NB4 (cell line): Measurements from ENCODE around the gene ATP13A2.

Experiments used
- CTCF ChIP-seq: IDR thresholded peaks from one replicate; pipeline ENCODE4 v1.5.1; 2012; ENCODE audit warnings: low read depth, low read length
- MAX ChIP-seq: IDR thresholded peaks from 2 replicates; pipeline ENCODE4 v1.6.1; 2011; ENCODE audit warnings: low read depth, low read length
- MYC ChIP-seq: IDR thresholded peaks from 2 replicates; pipeline ENCODE4 v1.6.1; 2011; ENCODE audit warnings: low read depth, low read length
- POLR2A ChIP-seq: IDR thresholded peaks from 2 replicates; pipeline ENCODE4 v1.6.1; 2011; ENCODE audit warnings: mild to moderate bottlenecking; ENCODE audit not compliant: insufficient read length; ENCODE audit errors: extremely low read depth

DNA sequence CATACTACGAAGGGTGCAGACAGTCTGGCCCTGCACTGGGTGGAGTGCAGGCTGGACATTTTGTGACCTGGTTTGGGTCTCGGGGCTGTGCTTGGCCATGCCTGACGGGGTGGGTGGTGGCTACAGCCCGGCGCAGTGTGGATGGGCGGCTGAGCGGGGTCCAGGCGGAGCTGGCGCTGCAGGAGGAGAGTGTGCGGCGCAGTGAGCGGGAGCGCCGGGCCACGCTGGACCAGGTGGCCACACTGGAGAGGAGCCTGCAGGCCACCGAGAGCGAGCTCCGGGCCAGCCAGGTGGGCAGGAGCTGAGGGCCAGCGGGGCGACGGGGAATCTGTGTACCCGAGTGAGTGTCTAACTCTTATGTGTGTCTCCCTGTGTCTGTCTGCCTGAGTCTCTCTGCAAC lies 45.4 kb downstream of the ATP13A2 start:
- TF ChIP-seq CTCF (no peak), POLR2A (no peak), MYC (no peak), MAX (no peak)
